SK-MEL-5 (cell line): Measurements from ENCODE around the gene MAML2. TPM values are rescaled to one million over a fixed set of nuclear protein-coding genes. Genes with fewer than 3 reads are reported as not detected.
A peak's percentile ranks its signal among the peaks of the same experiment; 100 is the strongest.

ENCODE experiments used
- DNase-seq: peaks from one replicate; pipeline ENCODE4 v3.0.0-alpha.2; 2016; ENCODE audit warnings: low read depth, low spot score
- in situ Hi-C: cut with HindIII; loops from 2 replicates; pipeline ENCODE4 v1.10.0; 2016; ENCODE audit warnings: low sequenced_read_pairs, high pct_unique_total_duplicates, low pct_unique_long_range_greater_than_20kb
- total RNA-seq: library from RNA; depleted of rRNA; stranded (reverse); fragments of >200 nt; shearing (Covaris generic); gene quantifications from 2 replicates; pipeline ENCODE4 v1.2.3, GENCODE V29; 2014

The MAML2 gene
- total RNA-seq, 1 experiment from 2014 or later: 3.5 TPM

DNA sequence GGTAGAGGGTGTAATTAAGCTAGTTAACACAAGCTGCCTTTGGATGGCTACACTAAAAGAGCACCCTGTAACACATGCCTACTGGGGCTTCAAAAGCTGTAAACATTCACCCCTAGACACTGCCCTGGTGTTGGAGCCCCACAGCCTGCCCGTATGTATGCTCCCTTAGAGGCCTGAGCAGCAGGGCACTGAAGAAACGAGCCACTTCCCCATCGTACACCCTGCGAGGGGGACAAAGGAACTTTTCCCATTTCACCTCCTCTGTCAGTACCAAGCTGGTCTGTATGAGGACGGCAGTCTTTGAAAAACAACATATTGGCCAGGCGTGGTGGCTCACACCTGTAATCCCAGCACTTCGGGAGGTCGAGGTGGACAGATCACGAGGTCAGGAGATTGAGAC lies 77.0 kb downstream of the MAML2 start:
- no peak for DNase-seq
- in situ Hi-C loops: no loop called here

DNA sequence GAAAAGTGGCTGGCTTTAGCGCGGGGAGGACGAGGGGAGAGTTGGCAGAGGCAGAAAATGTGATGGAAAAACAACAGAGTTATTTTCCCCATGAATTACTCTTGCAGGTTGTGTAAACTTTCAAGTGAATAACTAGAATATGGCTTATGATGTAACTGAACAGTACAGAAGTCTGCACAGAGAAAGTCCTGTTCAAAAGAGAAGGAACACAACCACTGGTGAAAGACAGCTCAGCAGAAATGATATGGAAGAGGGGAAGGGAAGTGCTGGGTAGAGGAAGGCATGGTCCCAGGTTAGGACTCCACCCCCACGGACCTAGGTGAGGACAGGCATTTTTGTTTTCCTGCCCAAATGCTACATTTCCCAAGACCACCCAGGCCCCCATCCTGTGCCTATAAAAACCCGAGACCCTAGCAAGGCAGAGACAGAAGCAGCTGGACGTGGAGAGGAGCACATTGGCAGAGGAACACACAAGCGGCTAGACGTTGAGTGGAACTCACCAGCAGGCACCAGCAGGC lies 77.7 kb downstream of the MAML2 start:
- in situ Hi-C loops: no loop called here
- DNase-seq: no peak

DNA sequence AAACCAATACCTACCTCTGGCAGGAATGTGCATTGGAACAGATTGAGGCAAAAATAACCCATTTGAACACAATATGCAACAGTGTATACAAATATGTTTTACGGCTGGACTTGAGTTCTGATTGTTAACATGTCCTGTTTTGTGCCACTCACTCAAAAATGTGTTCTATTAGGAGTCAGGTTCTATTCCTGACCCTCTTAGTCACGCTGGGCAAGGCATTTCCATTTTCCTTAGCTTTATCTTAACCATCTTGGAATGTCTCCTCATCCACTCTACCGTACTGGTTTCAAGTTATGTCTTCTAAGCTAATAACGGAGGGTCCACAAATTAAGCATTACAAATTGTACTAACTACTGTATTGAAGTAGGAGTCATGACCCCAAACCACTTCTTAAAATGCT lies 78.6 kb downstream of the MAML2 start:
- in situ Hi-C loops: no loop called here
- DNase-seq: no peak

DNA sequence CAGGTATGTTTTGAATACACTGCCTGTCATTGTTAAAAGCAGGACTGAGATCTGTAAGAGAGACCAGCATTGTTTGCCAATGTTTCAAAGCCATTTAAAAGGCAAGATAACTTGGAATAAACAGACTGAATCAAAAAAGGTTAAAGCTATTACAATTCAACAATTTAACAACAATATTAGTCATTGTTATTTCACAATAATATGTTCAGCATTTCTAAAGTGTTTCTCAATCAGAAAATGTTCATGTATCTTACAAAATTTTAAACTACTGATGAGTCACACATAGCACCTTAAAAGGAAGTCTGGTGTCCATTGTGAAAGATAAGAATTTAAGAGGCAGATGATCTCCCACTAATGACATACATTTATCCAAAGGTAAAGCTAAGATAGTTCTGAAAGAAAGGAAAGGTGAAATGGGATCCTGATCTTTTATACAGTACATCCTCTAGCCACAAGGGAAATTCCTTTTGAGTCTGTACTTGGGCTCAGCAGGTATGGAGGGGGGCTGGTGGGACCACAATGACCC lies 79.7 kb downstream of the MAML2 start:
- DNase-seq: no peak

DNA sequence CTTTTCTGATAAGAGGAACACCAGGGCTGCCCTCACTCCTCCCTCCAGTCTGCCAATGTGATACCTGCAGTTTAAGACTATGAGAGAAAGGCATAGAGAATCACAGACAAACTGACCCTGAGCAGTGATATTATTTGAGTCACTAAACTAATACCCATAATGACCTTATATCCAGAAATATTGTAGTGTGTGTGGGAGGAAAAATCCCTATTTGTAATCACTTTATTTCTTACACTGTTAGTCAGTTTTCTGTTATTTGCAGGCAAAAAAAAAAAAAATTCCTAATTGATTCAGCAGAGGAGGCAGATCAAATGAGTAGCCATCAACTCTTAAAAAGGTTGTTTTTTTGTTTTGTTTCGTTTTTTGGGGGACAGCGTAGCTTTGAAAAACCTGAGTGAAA lies 82.5 kb downstream of the MAML2 start:
- in situ Hi-C loops: no loop called here
- no peak for DNase-seq

More for the DNA sequence above, 79.7 kb downstream of the MAML2 start:
- in situ Hi-C loops: no loop called here

DNA sequence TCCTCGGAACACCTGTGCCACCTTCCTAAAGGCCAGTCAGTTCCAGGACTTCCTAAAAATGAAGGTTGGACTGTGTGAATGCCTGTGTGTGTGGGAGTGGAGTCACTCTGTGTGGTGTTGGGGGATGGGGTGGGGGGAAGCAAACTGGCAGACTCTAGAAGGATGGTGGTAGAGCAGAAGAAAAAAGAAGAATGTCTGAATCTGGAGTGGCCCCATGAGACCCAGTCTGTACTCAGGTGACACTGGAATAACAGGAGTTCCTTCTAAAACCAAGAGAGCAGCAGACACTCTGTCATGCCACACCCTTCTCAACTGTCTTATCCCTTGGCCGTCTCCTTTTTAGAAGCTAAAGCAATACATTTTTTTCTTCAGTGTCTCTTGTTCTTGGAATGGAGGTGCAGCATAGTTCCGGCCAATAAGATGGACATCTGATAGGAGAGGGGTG lies 82.9 kb downstream of the MAML2 start:
- DNase-seq: no peak
- in situ Hi-C loops: no loop called here

DNA sequence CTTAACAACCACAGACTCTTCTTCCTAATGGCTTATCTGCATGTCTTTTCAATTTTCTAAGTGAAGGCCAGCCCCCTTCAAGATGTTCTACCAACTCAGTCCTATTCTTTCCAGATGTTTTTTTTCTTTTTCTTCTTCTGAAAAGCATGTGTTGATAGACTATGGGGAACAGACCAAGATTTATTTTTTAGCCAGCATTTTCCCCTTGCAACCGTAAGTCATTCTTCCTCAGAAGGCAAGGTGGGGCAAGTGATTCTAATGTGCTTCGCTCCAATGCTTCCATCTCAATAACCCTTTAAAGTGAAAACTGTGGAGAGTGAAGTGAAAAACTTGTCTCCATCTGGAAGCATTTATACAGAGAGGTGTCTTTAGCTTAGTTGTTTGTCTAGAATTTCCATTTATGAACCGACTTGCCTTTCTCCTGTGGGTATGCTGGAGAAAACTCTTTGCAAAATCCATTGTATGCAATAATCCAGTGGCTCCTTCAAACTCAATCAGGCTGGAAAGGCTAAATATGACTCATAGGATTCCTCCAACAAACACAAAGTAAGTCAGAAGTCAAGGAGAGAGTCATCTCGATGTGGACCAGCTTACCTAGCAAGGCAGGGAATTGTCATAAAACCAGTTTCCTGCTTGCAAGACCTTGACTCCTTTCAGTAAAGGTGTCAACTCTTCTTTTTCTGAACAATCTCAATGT lies 83.7 kb downstream of the MAML2 start:
- no peak for DNase-seq
- in situ Hi-C loops: no loop called here

DNA sequence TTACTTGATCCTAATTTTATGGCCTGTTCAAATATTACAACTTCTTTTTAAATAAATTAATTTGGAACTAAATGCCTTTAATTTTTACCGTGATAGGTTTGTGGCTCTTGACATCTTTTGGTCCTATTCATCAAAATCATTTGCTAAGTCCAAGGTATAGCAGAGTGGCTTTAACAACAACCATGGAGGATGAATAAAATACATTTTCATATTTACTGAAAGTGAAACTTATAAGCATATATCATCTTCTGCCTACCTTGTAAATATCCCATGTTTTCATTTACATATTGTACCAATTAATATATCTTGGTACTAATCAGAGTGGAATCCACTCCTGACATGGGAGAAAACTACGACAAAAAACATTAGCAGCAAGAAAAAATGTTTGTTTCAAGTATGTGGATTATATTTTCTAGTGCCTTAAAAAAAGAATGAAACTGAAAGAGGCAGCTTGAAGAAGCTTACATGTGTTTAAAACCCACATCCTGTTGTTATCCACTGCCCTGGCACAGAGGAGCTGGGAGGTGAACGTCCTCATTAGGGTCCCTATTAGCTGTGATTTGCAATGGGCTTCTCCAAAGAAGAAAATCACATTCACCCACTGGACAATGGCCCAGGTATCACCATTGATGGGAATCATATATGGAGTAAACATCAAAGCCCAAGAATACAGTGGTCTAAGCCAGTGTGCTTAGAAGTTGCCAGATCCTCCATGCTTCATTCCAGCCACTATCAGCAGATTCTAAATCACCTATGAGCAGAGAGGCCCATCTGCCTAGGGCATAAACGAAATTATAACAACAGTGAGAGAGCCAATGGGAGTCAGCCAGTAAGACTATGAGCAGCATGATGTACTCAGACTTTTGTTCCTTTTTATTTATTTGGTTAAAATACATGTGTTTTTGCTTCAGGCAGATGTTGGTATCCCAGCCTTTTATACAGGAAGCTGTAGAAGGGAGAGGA lies 84.7 kb downstream of the MAML2 start:
- in situ Hi-C loops: no loop called here
- DNase-seq: no peak

DNA sequence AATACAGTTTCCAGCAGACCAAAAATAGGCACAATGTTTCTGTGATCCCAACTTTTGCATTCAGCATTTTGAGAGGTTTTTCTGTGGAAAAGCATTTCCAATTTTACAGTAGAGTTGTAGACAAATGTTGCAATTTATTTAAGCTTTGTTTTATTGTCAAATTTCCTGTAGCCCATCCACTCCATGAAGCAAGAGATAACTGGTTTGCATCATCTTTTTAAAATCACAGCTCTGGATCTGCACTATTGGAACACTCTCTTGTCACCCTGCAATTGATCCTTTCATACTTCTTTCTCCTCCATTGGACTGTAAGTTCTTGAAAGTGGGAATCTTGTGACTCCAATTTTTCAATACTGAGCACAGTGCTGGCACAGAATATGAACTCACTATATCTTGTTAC lies 86.0 kb downstream of the MAML2 start:
- in situ Hi-C loops: no loop called here

DNA sequence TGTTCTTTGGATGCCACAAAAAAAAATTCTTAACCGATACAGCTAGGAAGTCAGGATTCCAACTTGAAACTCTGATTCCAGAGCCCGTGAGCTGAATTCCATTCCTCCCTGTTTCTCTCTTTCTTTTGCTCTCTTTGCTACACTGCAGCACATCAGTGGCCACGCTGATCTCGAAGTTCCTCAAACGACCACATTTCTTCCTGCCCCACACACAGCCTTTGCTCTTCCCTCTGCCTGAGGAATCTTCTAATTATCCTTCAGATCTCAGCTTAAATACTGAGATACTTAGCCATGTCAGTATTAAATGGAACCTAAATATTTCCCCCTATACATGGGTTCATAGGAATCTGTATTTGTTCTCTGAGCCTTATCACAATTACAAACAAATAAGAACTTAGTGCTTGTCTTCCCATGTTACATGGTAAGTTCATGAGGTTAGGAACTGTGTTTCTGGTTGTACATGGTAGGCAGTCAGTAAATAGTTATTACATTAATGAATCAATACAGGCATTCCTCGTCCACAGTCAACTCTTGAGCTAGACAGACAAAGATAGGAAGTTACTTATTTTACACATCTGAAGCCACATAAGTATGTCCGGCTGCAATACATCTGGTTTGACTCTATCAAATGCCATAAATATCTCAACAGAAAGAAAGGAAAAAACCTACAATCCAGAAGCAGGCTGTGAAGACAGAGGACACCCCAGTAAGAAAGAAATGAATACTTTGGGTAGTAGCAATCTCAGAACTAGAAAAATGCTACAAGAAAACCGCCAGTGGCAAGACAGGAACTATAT lies 86.6 kb downstream of the MAML2 start:
- no peak for DNase-seq
- in situ Hi-C loops: no loop called here

More for the DNA sequence above, 86.0 kb downstream of the MAML2 start:
- DNase-seq: no peak

DNA sequence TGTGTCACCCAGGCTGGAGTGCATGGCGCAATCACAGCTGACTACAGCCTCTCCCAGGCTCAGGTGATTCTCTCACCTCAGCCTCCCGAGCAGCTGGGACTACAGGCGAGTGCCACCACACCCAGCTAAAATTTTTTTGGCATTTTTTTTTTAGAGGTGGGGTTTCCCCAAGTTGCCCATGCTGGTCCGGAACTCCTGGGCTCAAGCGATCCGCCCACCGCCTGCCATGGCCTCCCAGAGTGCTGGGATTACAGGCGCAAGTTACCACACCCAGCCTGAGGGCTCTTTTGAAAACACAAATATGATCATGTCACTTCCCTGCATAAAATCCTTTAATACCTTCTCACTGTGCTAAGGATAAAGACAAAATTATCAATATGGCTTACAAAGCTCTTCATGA lies 88.1 kb downstream of the MAML2 start:
- in situ Hi-C loops: no loop called here
- no peak for DNase-seq

DNA sequence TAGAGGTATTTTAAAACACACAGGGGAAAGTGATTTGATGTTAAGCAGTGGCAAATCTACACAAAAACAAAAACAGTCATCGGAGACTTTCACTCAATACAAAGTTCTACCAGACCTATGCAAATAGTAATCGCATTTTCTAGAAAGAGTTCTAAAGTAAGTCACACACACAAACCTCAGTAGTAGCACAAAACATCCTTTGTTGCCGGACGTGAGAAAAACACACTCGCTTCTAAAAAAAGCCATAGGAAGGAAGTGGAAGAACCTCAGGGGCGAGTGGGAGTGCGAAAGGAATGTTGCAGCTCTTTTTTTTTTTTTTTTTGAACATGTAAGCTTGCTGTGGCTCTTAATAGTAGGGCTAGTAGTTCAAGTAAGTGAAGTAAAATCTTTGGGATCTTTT lies 88.9 kb downstream of the MAML2 start:
- peak; percentile 94 for DNase-seq
- in situ Hi-C loops: no loop called here

DNA sequence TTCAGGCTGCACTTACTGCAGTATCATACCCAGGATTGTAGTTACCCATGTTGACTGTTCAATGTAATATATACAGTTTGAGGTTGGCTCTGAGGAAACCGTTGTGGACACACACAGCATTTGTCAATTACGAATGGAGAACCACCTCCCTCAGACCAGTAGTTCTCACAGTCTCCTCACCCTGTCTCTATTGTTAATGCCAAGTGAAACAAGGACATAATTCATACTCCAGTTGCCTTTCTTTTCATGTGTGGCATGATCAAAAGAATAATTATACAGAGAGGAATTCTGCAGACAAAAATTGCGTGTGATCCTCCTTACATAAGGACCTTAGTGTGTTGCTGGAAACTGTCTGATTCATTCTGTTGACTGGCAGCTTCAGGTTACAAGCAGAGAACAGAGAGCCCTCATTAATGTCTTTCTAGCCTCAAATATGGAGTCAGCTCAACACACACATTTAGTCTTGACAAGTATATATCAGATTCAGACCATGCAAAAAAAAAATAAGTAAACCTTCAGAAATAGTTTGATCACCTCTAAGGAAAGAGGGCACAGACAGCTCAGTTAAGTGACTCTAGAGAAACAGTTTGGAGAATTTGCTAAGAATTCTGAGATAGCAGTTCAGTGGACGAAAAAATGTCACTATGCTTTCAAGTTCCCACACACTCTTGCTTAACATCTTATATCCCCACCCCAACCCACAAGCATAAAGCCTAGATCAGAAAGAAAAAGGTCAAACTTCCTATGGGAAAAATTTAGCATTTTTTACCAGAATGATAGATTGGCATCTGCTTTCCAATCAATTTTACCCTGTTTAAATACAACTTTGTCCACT lies 96.1 kb downstream of the MAML2 start:
- in situ Hi-C loops: no loop called here
- peak; percentile 97 for DNase-seq

DNA sequence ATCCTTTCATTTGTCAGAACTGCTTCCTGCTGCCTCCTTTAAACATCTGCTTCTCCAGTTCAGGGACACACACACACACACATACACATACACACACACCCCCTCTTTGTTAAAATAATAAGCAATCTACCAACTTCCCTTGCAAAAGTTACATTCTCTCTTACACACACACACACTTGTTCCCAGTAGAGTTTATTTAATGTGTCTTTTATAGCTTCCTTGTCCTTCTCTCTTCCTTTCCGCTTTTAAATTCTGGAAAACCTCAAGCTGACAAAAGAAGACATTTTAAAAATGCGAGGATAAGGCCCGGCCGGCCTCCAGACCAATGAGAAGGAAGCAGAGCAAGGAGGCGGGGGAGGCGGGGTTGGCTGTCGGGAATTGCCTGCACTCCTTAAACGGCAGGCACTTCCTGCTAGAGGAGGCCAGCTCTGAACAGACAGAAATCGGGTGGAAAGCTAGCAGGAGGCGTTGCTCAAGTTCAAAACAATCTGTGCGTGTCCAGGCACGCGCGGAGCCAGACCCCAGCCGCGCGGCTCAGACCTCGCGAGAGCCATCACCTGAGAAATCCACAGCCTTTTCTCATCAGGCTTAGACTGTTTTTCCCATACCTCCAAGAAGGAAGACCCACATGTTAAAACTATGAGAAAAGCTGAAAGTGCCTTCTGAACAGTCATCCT lies 99.9 kb downstream of the MAML2 start:
- in situ Hi-C loops: no loop called here
- peak; percentile 91 for DNase-seq

DNA sequence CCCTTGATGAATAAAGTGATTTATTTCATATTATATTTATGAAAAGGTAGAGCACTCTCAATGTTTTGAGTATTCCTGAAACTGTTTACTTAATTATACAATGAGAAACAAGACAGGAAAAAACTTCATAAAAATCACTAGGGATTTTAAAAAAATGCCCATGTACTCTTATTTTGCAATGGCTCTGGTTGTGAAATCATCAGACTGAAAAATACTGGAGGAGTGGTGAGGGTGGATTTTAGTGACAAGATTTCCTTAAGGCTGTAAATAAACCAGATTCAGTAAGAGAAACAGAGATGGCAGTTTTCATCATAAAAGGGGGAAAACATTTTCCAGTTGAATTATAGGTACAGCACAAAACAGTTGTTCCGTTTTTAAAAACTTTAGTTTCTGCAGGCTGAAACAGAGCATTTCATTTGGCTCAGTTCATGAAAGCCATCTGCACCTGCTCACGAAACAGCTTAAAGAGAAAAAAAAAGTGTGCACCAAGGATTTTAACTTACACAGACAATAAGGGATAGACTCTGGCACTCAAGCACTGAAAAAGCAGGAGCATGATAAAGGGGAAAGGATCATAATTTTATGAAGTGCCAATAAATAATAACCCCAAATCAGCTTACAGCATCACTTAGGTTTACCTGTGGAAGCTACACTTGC lies 100.7 kb downstream of the MAML2 start:
- in situ Hi-C loops: no loop called here

DNA sequence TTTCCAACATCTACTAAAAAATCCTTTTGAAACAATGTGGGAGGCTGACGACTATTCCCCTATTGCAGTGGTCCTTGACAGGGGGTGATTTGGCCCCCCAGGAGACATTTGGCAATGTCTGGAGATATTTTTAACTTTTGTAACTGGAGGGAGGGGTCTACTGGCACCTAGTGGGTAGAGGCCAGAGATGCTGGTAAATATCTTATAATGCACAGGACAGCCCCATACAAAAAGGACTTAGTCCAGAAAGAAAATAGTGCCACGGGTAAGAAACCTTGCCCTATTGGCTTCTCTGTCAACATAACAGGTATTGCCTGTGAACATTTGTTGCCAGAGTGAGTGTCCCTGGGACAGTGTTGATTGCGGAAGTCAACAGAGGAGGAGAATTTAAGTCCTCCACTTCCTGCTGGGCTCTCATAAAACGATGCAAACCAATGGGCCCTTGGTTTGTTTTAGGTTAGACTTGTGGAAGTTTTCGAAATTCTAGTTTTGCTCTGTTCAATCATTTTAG lies 101.6 kb downstream of the MAML2 start:
- DNase-seq: peak; percentile 42
- in situ Hi-C loops: no loop called here

More for the DNA sequence above, 100.7 kb downstream of the MAML2 start:
- no peak for DNase-seq
